Mucosa of stomach (tissue), 1 donor: ENCODE results near the gene MMP20.

Experiments used
- H3K27me3 ChIP-seq: one replicate; pipeline ENCODE4 v1.7.0; 2013; ENCODE audit warnings: mild to moderate bottlenecking, low read length; ENCODE audit not compliant: control insufficient read depth, insufficient read depth
- H3K36me3 ChIP-seq: one replicate; pipeline ENCODE4 v1.7.0; 2013; ENCODE audit warnings: low read length; ENCODE audit not compliant: control insufficient read depth, insufficient read depth
- H3K4me1 ChIP-seq: one replicate; pipeline ENCODE4 v1.7.0; 2013; ENCODE audit warnings: mild to moderate bottlenecking, low read length; ENCODE audit not compliant: control insufficient read depth, insufficient read depth
- H3K4me3 ChIP-seq: one replicate; pipeline ENCODE4 v1.7.0; 2013; ENCODE audit warnings: low read length
- H3K9ac ChIP-seq: one replicate; pipeline ENCODE4 v1.7.0; 2013; ENCODE audit warnings: mild to moderate bottlenecking, low read length, moderate library complexity
- H3K9me3 ChIP-seq: one replicate; pipeline ENCODE4 v1.7.0; 2013; ENCODE audit warnings: mild to moderate bottlenecking, low read length, moderate library complexity; ENCODE audit not compliant: control insufficient read depth
- donor health status: Pancreatic carcinoma.

The MMP20 gene

GRCh38 chr11:102566112-102566511 is 59.0 kb downstream of the MMP20 start:
- Histone ChIP-seq H3K27me3 (no peaks in the 10 kb centered on the region), H3K9ac (no peak overlapping the region), H3K4me1 (peaks cover 4% of the 10 kb centered on the region), H3K9me3 (no peaks in the 10 kb centered on the region), H3K4me3 (no peak overlapping the region), H3K36me3 (no peaks in the 10 kb centered on the region)

GRCh38 chr11:102564110-102564509 is 61.0 kb downstream of the MMP20 start:
- Histone ChIP-seq H3K4me3 (no peak overlapping the region), H3K36me3 (no peaks in the 10 kb centered on the region), H3K9me3 (no peaks in the 10 kb centered on the region), H3K4me1 (peaks cover 4% of the 10 kb centered on the region), H3K9ac (no peak overlapping the region), H3K27me3 (no peaks in the 10 kb centered on the region)

GRCh38 chr11:102561636-102562035 is 63.5 kb downstream of the MMP20 start:
- Histone ChIP-seq H3K27me3 (no peaks in the 10 kb centered on the region), H3K4me3 (no peak overlapping the region), H3K9me3 (no peaks in the 10 kb centered on the region), H3K36me3 (no peaks in the 10 kb centered on the region), H3K4me1 (peaks cover 4% of the 10 kb centered on the region), H3K9ac (no peak overlapping the region)

- Histone ChIP-seq H3K27me3 (no peaks in the 10 kb centered on the region), H3K36me3 (no peaks in the 10 kb centered on the region), H3K9me3 (no peaks in the 10 kb centered on the region), H3K4me1 (peaks cover 4% of the 10 kb centered on the region), H3K4me3 (no peak overlapping the region), H3K9ac (no peak overlapping the region)
Observed at GRCh38 chr11:102560555-102561011, 64.5 kb downstream of the MMP20 start.

GRCh38 chr11:102559839-102560238 is 65.3 kb downstream of the MMP20 start:
- Histone ChIP-seq H3K36me3 (no peaks in the 10 kb centered on the region), H3K4me1 (peaks cover 4% of the 10 kb centered on the region), H3K27me3 (no peaks in the 10 kb centered on the region), H3K9ac (no peak overlapping the region), H3K9me3 (no peaks in the 10 kb centered on the region), H3K4me3 (no peak overlapping the region)

GRCh38 chr11:102555091-102555490 is 70.0 kb downstream of the MMP20 start:
- Histone ChIP-seq H3K27me3 (no peaks in the 10 kb centered on the region), H3K9me3 (no peaks in the 10 kb centered on the region), H3K9ac (no peak overlapping the region), H3K4me1 (peaks cover 22% of the 10 kb centered on the region), H3K36me3 (no peaks in the 10 kb centered on the region), H3K4me3 (no peak overlapping the region)

GRCh38 chr11:102553835-102554282 is 71.3 kb downstream of the MMP20 start:
- Histone ChIP-seq H3K9me3 (no peaks in the 10 kb centered on the region), H3K9ac (no peak overlapping the region), H3K4me3 (no peak overlapping the region), H3K4me1 (peaks cover 22% of the 10 kb centered on the region), H3K27me3 (no peaks in the 10 kb centered on the region), H3K36me3 (no peaks in the 10 kb centered on the region)

GRCh38 chr11:102552447-102553194 is 72.5 kb downstream of the MMP20 start:
- Histone ChIP-seq H3K4me3 (no peak overlapping the region), H3K9me3 (no peaks in the 10 kb centered on the region), H3K27me3 (no peaks in the 10 kb centered on the region), H3K36me3 (no peaks in the 10 kb centered on the region), H3K4me1 (peaks cover 22% of the 10 kb centered on the region), H3K9ac (no peak overlapping the region)

GRCh38 chr11:102552020-102552419 is 73.1 kb downstream of the MMP20 start:
- Histone ChIP-seq H3K9me3 (no peaks in the 10 kb centered on the region), H3K4me1 (peaks cover 22% of the 10 kb centered on the region), H3K9ac (no peak overlapping the region), H3K27me3 (no peaks in the 10 kb centered on the region), H3K4me3 (no peak overlapping the region), H3K36me3 (no peaks in the 10 kb centered on the region)

GRCh38 chr11:102551169-102551781 is 73.9 kb downstream of the MMP20 start:
- H3K4me1 ChIP-seq, result peaks cover 22% of the 10 kb centered on the region
- no peaks in the 10 kb centered on the region for H3K36me3 ChIP-seq
- no peak overlapping the region for H3K9ac ChIP-seq
- H3K9me3 ChIP-seq, result no peaks in the 10 kb centered on the region
- H3K27me3 ChIP-seq, result no peaks in the 10 kb centered on the region
- no peak overlapping the region for H3K4me3 ChIP-seq

GRCh38 chr11:102546923-102547471 is 78.1 kb downstream of the MMP20 start:
- H3K9ac ChIP-seq, result no peak overlapping the region
- H3K4me3 ChIP-seq, result no peak overlapping the region
- H3K27me3 ChIP-seq, result no peaks in the 10 kb centered on the region
- H3K36me3 ChIP-seq, result no peaks in the 10 kb centered on the region
- no peaks in the 10 kb centered on the region for H3K9me3 ChIP-seq
- H3K4me1 ChIP-seq, result peaks cover 2% of the 10 kb centered on the region

GRCh38 chr11:102546427-102546826 is 78.7 kb downstream of the MMP20 start:
- Histone ChIP-seq H3K9ac (no peak overlapping the region), H3K4me3 (no peak overlapping the region), H3K9me3 (no peaks in the 10 kb centered on the region), H3K4me1 (no peaks in the 10 kb centered on the region), H3K36me3 (no peaks in the 10 kb centered on the region), H3K27me3 (no peaks in the 10 kb centered on the region)
